Measurements from ENCODE around the gene IKBKG.
"Not testable (repeated sequence)": the region's sequence is repeated elsewhere in the genome, so short reads cannot be mapped to it uniquely, and the experiment has no call there.

IKBKG gene, protein sequence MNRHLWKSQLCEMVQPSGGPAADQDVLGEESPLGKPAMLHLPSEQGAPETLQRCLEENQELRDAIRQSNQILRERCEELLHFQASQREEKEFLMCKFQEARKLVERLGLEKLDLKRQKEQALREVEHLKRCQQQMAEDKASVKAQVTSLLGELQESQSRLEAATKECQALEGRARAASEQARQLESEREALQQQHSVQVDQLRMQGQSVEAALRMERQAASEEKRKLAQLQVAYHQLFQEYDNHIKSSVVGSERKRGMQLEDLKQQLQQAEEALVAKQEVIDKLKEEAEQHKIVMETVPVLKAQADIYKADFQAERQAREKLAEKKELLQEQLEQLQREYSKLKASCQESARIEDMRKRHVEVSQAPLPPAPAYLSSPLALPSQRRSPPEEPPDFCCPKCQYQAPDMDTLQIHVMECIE
- total RNA-seq: 13.1 to 16.6 (median 14.7) reads per million in 9 experiments

DNA sequence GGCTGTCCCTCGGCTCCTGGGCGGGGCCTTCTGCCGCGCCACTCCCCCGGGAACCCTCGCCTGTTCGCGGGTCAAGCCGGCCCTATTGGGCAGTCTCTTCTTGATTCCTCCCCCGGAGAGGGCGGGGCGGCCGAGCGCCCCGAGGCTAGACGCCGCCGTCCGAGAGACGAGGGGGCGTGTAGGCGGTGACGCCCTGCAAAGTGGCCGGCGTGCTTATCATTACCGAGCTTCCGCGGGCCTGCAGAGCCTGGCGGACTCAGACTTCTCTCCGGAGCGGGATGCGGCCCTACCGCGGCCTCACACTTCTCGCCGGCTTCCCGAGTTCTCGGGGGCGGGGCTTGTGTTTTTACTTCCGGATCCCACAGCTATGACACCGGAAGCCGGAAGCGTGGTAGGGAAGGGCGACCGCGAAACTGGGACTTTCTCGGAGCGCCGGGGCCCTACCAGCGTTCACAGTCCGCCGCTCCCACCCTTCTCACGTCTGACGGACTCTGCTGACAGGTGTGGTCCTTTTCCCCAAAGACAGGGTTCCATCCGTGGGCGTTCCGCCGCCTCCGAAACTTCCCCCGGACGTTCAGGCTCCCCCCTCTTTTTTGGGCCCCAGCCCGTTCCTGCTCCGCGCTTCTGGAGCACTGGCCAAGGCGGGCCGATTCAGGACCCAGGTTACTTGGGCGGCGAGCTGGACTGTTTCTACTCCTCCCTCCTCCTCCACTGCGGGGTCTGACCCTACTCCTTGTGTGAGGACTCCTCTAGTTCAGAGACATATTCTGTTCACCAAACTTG lies at the start of gene IKBKG:
TSS of gene IKBKG (plus strand) at position 376 of the 783 bp plus-strand sequence. CDS start 4,383 bp downstream, outside the sequence.
- peak; percentile 73 for ATAC-seq (replicated peaks)
- Mint-ChIP-seq H3K9me3 (no peaks in the 10 kb centered on the region), H3K4me3 (peak within 1 kb of the TSS; percentile 90 to 94), H3K27me3 (no peaks in the 10 kb centered on the region), H3K27ac (peak within 1 kb of the TSS; percentile 94 to 96), H3K4me1 (ENCODE audit: low read depth in 2 of 2) (peaks cover 40% of the 10 kb centered on the region in 2 donors), H3K36me3 (ENCODE audit: insufficient read depth) (peaks cover 37% of the 10 kb centered on the region)
- peak; percentile 84 to 87 (median 84) for DNase-seq

DNA sequence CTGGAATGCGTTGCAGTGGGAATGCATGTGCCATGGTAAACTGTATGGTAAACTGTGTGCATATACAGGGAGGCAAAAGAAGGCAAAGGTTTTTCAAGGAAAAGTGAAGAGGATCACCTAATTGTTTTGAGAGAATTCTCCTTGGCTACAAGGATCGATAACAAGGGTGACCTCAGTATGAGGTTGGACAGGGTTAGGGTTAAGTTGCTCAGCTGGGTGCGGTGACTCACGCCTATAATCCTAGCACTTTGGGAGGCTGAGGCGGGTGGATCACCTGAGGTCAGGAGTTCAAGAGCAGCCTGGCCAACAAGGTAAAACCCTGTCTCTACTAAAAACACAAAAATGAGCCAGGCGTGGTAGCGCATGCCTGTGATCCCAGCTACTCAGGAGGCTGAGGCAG lies 46.0 kb upstream of the IKBKG start:
- H3K9me3 Mint-ChIP-seq: not testable (repeated sequence)

DNA sequence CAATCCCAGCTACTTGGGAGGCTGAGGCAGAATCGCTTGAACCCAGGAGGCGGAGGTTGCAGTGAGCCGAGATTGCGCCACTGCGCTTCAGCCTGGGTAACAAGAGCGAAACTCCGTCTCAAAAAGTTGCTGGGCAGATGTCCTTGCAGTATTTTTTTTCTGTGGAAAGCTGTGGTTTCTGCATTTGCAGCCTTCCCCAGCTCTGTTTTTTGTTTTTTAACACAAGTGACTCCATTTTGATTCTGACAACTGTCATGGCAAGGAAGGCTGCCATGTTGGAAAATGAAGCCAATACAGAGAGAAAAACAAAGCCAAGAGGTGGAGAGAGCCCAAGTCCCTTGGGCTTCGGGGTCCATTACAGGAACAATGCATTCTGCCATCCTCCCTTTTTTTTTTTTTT lies 45.3 kb upstream of the IKBKG start:
- ATAC-seq (replicated peaks): no peak
- no peaks in the 10 kb centered on the region for H3K9me3 Mint-ChIP-seq
- H3K27me3 Mint-ChIP-seq: no peaks in the 10 kb centered on the region
- DNase-seq: no peak
- no peak overlapping the region for H3K4me3 Mint-ChIP-seq
- no peak overlapping the region for H3K27ac Mint-ChIP-seq
- H3K4me1 Mint-ChIP-seq (ENCODE audit: low read depth in 2 of 2): no peaks in the 10 kb centered on the region
- peaks cover 11% of the 10 kb centered on the region for H3K36me3 Mint-ChIP-seq (ENCODE audit: insufficient read depth)

More for the DNA sequence above, 46.0 kb upstream of the IKBKG start:
- H3K4me1 Mint-ChIP-seq (ENCODE audit: low read depth in 2 of 2); ATAC-seq (replicated peaks); H3K4me3 Mint-ChIP-seq; H3K27ac Mint-ChIP-seq; DNase-seq; H3K27me3 Mint-ChIP-seq: not testable (repeated sequence)
- H3K36me3 Mint-ChIP-seq (ENCODE audit: insufficient read depth): peaks cover 11% of the 10 kb centered on the region

DNA sequence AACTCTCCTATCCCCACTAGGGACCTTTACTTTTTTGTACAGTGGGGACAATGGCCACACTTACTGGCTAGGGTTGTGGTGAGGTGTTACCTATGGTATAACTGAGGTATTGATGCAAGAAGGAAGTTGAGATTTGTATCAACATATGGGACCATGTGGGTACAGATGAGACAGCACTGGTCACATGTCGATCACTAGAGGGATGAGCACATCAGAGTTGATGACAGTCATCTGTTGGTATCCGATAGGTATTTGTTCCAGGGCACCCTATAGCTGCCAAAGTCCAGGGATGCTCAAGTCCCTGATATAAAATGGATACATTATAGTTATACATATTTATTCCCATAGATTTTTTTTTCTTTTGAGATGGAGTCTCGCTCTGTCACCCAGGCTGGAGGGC lies 44.4 kb upstream of the IKBKG start:
- Mint-ChIP-seq H3K4me3 (no peak overlapping the region), H3K4me1 (ENCODE audit: low read depth in 2 of 2) (no peaks in the 10 kb centered on the region), H3K27me3 (no peaks in the 10 kb centered on the region), H3K9me3 (no peaks in the 10 kb centered on the region), H3K27ac (no peak overlapping the region), H3K36me3 (ENCODE audit: insufficient read depth) (peaks cover 11% of the 10 kb centered on the region)
- ATAC-seq (replicated peaks): no peak
- no peak for DNase-seq

DNA sequence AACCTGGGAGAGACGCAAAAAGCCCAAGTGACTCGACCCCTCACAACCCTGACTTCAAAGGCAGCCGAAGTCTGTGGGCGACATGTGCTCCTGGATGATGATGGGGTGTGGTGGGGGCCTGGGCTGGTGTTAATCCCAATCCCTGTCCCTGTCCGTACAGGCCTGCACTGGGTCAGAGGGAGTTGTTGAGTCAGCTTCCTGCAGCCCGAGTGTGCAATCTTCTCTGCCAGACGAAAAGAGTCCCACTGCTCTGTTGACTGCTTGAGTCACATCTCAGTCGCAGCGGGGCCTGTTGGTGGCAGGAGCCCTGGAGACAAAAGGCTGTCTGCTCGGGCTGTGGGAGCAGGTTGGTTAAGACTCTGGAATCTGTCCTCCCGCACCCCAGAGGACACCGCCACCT lies 41.7 kb upstream of the IKBKG start:
- H3K4me1 Mint-ChIP-seq (ENCODE audit: low read depth in 2 of 2): no peaks in the 10 kb centered on the region
- no peak overlapping the region for H3K4me3 Mint-ChIP-seq
- DNase-seq (no peak), ATAC-seq (replicated peaks) (no peak)
- H3K27me3 Mint-ChIP-seq: no peaks in the 10 kb centered on the region
- H3K9me3 Mint-ChIP-seq: no peaks in the 10 kb centered on the region
- H3K36me3 Mint-ChIP-seq (ENCODE audit: insufficient read depth): peaks cover 16% of the 10 kb centered on the region
- no peak overlapping the region for H3K27ac Mint-ChIP-seq

DNA sequence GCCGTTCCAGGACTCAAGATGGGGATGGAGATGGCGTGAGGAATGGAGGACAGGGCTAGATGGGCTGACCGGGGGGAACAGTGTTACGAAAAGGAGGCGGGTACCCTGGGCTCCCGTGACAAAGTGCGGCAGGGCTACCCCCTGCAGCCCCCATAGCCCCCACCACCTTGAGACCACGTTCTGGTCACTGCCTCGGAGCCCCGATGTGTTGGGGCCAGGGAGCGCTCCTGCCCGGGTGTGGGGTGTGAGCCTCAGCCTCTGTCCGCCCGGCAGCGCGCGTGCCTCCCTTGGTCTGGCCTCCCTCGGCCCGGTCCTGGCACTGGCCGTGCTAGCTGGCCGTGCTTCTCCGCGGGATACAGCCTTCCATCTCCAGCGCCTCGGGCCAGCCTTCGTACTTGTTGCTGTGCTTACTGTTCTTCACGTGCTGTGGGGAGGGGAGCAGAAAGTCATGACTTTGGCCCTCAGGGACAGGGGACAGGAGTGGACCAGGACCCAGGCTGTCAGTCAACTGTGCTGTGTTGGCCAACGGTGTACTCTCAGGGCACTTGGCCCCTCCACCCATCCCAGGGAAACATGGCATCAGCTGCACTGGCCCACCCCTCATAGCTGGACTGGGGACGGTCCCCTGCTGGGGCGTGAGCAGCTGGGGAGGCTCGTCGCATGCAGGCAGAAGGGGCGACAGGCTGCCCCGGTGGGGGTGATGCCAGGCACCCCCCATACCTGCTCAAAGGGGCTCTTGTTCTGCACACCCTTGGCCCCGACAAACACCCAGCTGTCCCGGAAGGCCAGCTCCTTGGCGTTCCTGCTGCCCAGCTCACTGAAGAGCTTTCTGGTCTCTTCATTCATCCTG lies 40.7 kb upstream of the IKBKG start:
- H3K27me3 Mint-ChIP-seq: no peaks in the 10 kb centered on the region
- peaks cover 16% of the 10 kb centered on the region for H3K36me3 Mint-ChIP-seq (ENCODE audit: insufficient read depth)
- H3K27ac Mint-ChIP-seq: no peak overlapping the region
- H3K4me3 Mint-ChIP-seq: no peak overlapping the region
- no peak for DNase-seq
- no peaks in the 10 kb centered on the region for H3K9me3 Mint-ChIP-seq
- H3K4me1 Mint-ChIP-seq (ENCODE audit: low read depth in 2 of 2): peaks cover 2 to 3% of the 10 kb centered on the region in 2 donors
- no peak for ATAC-seq (replicated peaks)

DNA sequence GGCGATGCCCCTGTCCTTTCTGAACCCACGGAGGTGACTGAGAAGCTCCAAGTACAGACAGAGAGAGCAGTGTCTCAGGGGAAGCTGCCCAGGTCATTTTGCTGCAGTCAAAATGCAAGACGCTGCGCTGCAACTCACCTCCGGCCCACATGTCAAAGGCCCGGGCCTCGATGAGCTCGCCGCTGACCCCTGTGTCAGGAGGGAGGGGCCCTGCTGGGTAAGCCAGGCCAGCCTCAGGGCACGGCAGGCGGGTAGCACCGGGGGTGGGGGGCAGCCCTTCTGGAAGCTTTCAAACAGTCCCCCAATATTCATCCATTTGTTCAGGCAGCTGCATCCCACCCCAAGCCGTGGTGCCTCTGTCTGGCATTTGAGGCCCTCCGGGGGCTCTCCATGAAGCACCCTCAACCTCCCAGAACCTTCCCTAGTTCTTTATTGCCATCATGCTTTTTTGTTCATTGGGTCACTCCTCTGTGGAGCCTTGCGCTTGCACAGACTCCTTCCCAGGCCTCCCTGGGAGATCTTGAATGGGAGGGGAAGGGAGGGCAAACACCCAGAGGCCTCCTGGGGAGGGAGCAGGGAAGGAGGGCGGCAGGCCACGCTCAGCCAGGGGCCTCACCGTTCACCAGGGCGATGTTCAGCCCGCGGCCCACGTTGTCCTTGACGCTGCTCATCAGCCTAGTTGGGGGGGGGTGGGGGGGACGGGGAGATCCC lies 39.6 kb upstream of the IKBKG start:
- no peak overlapping the region for H3K4me3 Mint-ChIP-seq
- DNase-seq (no peak), ATAC-seq (replicated peaks) (no peak)
- H3K9me3 Mint-ChIP-seq: no peaks in the 10 kb centered on the region
- H3K27me3 Mint-ChIP-seq: no peaks in the 10 kb centered on the region
- no peak overlapping the region for H3K27ac Mint-ChIP-seq
- H3K36me3 Mint-ChIP-seq (ENCODE audit: insufficient read depth): peaks cover 16% of the 10 kb centered on the region
- H3K4me1 Mint-ChIP-seq (ENCODE audit: low read depth in 2 of 2): peaks cover 3 to 4% of the 10 kb centered on the region in 2 donors

DNA sequence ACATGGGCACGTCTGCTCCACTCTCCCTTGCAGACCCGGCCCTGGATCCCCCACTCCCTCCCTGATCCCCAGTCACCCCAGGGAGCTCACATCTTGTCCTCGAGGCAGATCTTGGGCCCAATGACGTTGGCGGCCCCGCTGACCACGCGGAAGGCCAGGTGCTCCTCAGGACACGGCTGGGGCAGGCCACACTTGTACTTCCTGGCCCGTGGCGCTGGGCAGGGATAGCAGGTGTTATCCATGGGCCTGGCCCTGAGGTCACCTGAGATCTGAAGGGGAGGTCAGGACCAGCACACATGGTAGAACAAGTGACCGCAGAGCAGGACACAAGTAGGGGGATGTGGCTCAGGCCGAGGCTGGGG lies 39.1 kb upstream of the IKBKG start:
- DNase-seq (no peak), ATAC-seq (replicated peaks) (no peak)
- no peaks in the 10 kb centered on the region for H3K9me3 Mint-ChIP-seq
- peaks cover 16% of the 10 kb centered on the region for H3K36me3 Mint-ChIP-seq (ENCODE audit: insufficient read depth)
- no peaks in the 10 kb centered on the region for H3K27me3 Mint-ChIP-seq
- peak overlapping the region in 1 of 2 donors; percentile 62 for H3K27ac Mint-ChIP-seq
- H3K4me1 Mint-ChIP-seq (ENCODE audit: low read depth in 2 of 2): peaks cover 3 to 4% of the 10 kb centered on the region in 2 donors
- H3K4me3 Mint-ChIP-seq: no peak overlapping the region

DNA sequence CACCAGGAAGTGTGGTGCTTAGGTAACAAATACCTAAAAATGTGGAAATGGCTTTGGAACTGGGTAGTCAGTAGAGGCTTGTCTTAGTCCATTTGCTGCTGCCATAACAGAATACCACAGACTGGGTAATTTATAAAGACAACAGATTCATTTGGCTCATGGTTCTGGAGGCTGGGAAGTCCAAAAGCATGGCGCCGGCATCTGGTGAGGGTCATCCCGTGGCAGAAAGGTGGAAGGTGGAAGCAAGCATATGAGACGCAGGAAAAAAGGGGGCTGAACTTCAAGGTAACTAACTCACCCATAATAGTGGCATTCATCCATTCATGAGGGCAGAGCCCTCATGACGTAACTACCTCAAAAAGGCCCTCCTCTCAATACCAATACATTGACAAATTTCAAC lies 38.0 kb upstream of the IKBKG start:
- DNase-seq: no peak
- Mint-ChIP-seq H3K4me3 (no peak overlapping the region), H3K9me3 (no peaks in the 10 kb centered on the region), H3K27me3 (no peaks in the 10 kb centered on the region), H3K4me1 (ENCODE audit: low read depth in 2 of 2) (peaks cover 8% of the 10 kb centered on the region in 2 donors), H3K27ac (no peak overlapping the region), H3K36me3 (ENCODE audit: insufficient read depth) (peaks cover 16% of the 10 kb centered on the region)
- no peak for ATAC-seq (replicated peaks)

DNA sequence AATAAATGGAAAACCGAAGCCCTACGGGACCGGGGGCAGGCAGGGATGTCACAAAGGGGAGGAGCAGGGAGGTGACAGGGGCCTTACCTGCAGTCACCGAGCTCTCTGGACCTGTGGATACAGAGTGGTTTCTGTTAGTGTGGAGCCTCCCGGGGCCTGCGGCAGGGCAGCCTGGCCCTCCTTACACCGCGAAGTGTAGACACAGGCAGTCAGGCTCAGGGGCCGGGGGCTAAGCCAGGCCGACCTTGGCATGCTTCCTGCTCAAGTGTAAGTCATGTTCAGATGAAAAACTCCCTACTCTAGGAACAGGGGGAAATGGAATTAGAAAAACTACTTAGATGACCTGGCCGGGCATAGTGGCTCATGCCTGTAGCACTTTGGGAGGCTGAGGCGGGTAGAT lies 35.7 kb upstream of the IKBKG start:
- H3K4me1 Mint-ChIP-seq (ENCODE audit: low read depth in 2 of 2): peaks cover 15 to 17% of the 10 kb centered on the region in 2 donors
- H3K36me3 Mint-ChIP-seq (ENCODE audit: insufficient read depth): peaks cover 8% of the 10 kb centered on the region
- ATAC-seq (replicated peaks): no peak
- no peaks in the 10 kb centered on the region for H3K27me3 Mint-ChIP-seq
- peak overlapping the region in 1 of 2 donors; percentile 19 for H3K4me3 Mint-ChIP-seq
- no peak for DNase-seq
- no peaks in the 10 kb centered on the region for H3K9me3 Mint-ChIP-seq
- peak overlapping the region; percentile 28 to 75 for H3K27ac Mint-ChIP-seq

DNA sequence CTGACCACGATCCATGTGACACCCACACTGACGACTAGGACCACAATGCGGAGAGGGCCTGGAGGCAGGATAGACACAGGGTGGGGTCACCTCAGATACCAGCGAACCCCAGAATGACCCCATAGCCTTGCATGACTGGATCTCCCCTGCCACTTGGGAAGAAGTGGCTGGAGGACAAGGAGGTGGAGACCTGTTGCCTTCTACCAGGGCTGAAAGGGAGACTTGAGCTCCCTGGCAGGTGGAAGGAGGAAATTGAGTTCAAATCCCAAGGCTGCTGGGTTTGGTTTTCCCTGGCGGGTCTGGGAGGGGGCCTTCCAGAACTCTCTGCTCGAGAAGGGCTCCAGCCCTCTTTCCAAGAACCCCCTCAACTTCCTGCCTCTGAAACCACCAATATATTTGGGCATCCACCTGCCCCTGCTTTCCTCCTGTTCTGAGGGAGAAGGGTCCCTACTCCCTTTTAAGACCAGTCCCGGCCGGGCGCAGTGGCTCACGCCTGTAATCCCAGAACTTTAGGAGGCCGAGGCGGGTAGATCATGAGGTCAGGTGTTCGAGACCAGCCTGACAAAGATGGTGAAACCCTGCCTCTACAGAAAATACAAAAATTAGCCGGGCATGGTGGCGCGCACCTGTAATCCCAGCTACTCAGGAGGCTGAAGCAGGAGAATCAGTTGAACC lies 34.4 kb upstream of the IKBKG start:
- DNase-seq: no peak
- peak overlapping the region in 1 of 2 donors; percentile 82 for H3K4me3 Mint-ChIP-seq

DNA sequence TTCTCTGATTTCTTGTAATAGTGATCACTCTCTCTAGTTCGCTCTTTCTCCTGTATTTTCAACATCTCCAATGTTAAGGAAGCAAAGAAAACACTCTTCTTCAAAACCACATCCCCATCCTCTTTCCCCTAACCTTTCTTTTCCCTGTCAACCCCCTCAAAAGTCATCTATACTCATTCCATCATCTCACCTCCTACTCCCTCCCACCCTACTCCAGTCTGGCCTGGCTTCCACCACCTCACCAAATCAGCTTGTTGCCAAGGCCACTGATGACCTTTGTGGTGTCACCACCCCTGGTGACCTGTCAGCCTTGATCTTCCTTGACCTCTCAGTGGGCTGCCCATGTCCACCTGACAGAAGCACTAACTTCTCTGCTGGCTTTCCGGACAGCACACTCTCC lies 33.7 kb upstream of the IKBKG start:
- peaks cover 15 to 17% of the 10 kb centered on the region in 2 donors for H3K4me1 Mint-ChIP-seq (ENCODE audit: low read depth in 2 of 2)
- peaks cover 8% of the 10 kb centered on the region for H3K36me3 Mint-ChIP-seq (ENCODE audit: insufficient read depth)
- H3K9me3 Mint-ChIP-seq: no peaks in the 10 kb centered on the region
- H3K4me3 Mint-ChIP-seq: peak overlapping the region; percentile 29 to 82
- no peak for DNase-seq
- ATAC-seq (replicated peaks): no peak
- peak overlapping the region; percentile 20 to 87 for H3K27ac Mint-ChIP-seq
- no peaks in the 10 kb centered on the region for H3K27me3 Mint-ChIP-seq

More for the DNA sequence above, 34.4 kb upstream of the IKBKG start:
- no peaks in the 10 kb centered on the region for H3K9me3 Mint-ChIP-seq
- H3K4me1 Mint-ChIP-seq (ENCODE audit: low read depth in 2 of 2): peaks cover 15 to 17% of the 10 kb centered on the region in 2 donors
- ATAC-seq (replicated peaks): no peak
- H3K27ac Mint-ChIP-seq: peak overlapping the region; percentile 20 to 87
- H3K27me3 Mint-ChIP-seq: no peaks in the 10 kb centered on the region
- peaks cover 8% of the 10 kb centered on the region for H3K36me3 Mint-ChIP-seq (ENCODE audit: insufficient read depth)
